Colon (tissue), 2 donors: ENCODE data around the gene TTC9.

ENCODE experiments used
- FAIRE-seq: peaks from 2 replicates; lab custom pipeline; 2012; peaks lifted over from hg19 to GRCh38; lab: Jason Lieb, UNC
- donor health status: control.
- donor health status: control.

TTC9 gene

GRCh38 chr14:70716958-70717357, 75.2 kb downstream of the TTC9 start:
- FAIRE-seq = no peak

- FAIRE-seq = no peak
Measured at GRCh38 chr14:70718383-70719118, 76.8 kb downstream of the TTC9 start.

DNA sequence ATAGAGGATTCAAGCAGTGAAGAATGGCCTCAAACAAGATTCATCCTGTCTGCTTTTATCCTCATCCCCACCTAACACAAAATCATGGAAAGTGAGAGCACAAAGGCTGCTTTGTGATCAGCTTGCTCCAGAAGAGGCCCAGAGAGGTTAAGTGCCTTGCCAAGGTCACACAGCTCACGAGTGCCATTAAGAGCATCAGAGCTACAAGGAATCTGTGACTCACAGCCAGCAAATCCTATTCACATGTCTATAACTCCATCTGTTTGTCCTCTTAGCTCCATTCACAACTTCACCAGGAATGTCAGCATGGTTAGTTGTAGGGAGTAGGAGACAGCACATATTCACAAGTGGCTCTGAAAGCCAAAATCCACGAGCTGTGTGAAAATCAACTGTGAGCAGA, 79.8 kb downstream of the TTC9 start:
- FAIRE-seq = no peak

GRCh38 chr14:70722418-70722817, 80.7 kb downstream of the TTC9 start:
- no peak for FAIRE-seq

DNA sequence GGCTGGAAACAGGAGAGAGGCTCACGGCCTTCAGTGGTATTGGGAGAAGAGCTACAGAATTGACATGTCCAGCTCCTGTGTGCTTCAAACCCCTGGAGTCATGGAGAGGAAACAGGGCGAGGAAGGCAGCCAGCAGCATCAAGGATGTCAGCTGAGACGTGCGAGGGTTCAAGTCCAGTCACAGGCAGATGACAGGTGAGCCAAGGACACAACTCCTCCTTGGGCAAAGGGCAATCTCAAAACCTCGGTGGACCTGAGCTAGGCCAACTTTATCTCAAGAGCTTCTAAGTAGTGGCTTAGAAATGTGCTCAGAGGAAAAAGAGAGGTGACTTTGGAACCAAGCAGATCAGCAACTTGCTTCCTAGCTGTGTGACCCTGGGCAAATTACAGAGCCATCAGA, 81.6 kb downstream of the TTC9 start:
- no peak for FAIRE-seq

DNA sequence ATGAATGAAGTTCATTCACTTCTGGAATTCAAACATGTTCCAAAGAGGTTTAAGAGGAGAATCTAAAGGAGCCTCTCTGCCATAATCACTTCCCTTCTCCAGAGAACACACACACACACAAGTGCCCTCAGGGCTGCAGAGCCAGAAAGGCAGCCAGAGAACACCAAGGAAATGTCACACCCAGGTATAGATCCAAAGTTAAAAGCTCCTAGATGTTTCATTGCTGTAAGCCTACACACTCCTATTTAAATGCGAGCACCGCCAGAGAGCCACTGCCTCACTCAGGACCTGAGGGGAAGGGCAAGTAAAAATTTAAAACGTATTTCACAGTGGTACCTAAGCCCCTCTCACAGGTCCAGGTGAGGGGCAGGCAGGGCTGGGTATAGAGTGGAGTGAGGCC, 82.4 kb downstream of the TTC9 start:
- no peak for FAIRE-seq

DNA sequence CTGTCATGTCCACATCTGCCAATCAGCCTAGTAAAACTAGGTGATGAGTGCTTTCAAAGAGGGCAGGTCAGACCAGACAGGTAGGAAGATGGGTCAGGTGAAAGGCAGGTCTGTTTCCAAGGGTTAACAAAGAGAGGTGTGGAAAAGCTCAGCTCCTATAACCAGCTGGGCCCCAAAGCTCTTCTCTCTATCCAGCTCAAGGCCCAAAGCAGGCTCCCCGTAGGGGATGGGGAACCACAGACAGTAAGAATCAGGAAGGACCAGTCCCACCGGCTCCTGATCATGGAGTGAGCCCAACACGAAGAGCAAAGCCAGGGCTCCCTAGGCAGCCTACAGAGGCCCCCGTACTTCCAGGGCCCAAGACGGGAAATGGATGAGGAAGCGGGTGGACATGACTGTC, 83.2 kb downstream of the TTC9 start:
- no peak for FAIRE-seq
